ENCODE results near the gene STEAP3.

DNA sequence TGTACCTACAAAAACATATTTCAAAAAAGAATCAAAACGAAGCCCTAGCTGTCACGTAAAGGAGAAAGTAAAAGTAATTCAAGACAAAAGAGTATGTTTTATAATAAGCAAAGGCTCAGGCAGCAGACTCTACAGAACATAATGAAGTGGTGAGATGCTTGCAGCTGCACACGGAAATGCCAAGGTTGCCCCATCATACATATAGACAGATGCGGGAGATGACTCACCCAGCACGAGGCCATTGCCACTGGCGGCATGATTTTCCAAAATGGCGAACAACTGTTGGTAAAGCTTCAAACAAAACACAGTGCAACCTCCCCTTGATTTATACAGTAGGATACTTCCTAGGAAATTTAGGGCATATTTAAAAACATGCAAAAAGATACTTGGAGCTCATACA lies 39.1 kb upstream of the STEAP3 start:
- TF ChIP-seq, protein P1, sequence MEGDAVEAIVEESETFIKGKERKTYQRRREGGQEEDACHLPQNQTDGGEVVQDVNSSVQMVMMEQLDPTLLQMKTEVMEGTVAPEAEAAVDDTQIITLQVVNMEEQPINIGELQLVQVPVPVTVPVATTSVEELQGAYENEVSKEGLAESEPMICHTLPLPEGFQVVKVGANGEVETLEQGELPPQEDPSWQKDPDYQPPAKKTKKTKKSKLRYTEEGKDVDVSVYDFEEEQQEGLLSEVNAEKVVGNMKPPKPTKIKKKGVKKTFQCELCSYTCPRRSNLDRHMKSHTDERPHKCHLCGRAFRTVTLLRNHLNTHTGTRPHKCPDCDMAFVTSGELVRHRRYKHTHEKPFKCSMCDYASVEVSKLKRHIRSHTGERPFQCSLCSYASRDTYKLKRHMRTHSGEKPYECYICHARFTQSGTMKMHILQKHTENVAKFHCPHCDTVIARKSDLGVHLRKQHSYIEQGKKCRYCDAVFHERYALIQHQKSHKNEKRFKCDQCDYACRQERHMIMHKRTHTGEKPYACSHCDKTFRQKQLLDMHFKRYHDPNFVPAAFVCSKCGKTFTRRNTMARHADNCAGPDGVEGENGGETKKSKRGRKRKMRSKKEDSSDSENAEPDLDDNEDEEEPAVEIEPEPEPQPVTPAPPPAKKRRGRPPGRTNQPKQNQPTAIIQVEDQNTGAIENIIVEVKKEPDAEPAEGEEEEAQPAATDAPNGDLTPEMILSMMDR (IDR thresholded peaks at IDR 0.05): no peak
- TF ChIP-seq POLR2A (IDR thresholded peaks at IDR 0.05): no peak
